Measurements from ENCODE around the gene CACNA1C. TPM values are rescaled to one million over a fixed set of nuclear protein-coding genes. Genes with fewer than 3 reads are reported as not detected.

The CACNA1C gene
- total RNA-seq, 2 donors from 2014 or later: 0.86 to 6.3 TPM

DNA sequence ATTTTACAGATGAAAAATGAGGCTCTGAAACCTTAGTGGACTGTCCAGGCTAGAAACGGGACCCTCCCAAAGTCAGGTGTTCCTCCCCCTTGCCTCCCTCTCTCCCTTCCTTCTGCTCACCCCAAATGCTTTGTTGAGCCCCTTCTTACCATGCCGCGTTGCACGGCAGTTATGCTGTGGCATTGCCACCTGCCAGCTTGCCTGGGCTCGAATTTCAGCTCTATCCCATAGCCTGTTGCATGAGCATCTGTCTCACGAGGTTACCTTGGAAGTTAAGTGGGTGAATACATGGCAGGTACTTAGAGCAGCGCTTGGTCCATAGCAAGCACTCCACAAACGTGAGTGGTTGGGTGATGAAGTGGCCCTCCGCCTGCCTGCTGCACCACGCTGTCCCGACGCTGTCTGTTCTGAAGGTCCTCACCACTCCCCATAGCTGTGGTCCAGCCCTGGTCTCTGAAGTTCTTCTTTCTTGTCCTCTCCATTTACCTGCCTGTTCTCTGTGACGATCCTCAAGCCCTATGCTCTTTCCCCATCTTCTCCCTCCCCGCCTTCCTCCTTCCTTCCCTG is 269.9 kb downstream of the CACNA1C start:
- Mint-ChIP-seq H3K4me1 (peaks cover 14% of the 10 kb centered on the region), H3K36me3 (ENCODE audit: low read depth) (no peaks in the 10 kb centered on the region), H3K4me3 (no peak overlapping the region), H3K27me3 (ENCODE audit: insufficient read depth) (peaks cover 10% of the 10 kb centered on the region), H3K9me3 (no peaks in the 10 kb centered on the region), H3K27ac (no peak overlapping the region)
- H3K4me3 ChIP-seq (ENCODE audit: low read length): no peak overlapping the region
- H3K9ac ChIP-seq (ENCODE audit: extremely low read depth, low read length, poor library complexity, severe bottlenecking): no peak overlapping the region
- H3K36me3 ChIP-seq (ENCODE audit: control insufficient read depth, insufficient read depth, low read length): no peaks in the 10 kb centered on the region
- no peak for DNase-seq
- no peaks in the 10 kb centered on the region for H3K9me3 ChIP-seq (ENCODE audit: control insufficient read depth, low read length)
- TF ChIP-seq, protein P1, sequence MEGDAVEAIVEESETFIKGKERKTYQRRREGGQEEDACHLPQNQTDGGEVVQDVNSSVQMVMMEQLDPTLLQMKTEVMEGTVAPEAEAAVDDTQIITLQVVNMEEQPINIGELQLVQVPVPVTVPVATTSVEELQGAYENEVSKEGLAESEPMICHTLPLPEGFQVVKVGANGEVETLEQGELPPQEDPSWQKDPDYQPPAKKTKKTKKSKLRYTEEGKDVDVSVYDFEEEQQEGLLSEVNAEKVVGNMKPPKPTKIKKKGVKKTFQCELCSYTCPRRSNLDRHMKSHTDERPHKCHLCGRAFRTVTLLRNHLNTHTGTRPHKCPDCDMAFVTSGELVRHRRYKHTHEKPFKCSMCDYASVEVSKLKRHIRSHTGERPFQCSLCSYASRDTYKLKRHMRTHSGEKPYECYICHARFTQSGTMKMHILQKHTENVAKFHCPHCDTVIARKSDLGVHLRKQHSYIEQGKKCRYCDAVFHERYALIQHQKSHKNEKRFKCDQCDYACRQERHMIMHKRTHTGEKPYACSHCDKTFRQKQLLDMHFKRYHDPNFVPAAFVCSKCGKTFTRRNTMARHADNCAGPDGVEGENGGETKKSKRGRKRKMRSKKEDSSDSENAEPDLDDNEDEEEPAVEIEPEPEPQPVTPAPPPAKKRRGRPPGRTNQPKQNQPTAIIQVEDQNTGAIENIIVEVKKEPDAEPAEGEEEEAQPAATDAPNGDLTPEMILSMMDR (conservative IDR thresholded peaks at IDR 0.05): no peak
- no peaks in the 10 kb centered on the region for H3K27me3 ChIP-seq (ENCODE audit: control insufficient read depth, insufficient read depth, low read length, poor library complexity, severe bottlenecking)
- no peak overlapping the region for H3K27ac ChIP-seq (ENCODE audit: low read depth, low read length)
- WGBS, 2 experiments (ENCODE audit: insufficient coverage in 1 of 2, insufficient read length in 1 of 2): 88 to 91% methylated on average over 9 to 14 of the region's 14 CpGs
- no peaks in the 10 kb centered on the region for H3K4me1 ChIP-seq (ENCODE audit: control insufficient read depth, insufficient read depth, low read length)

DNA sequence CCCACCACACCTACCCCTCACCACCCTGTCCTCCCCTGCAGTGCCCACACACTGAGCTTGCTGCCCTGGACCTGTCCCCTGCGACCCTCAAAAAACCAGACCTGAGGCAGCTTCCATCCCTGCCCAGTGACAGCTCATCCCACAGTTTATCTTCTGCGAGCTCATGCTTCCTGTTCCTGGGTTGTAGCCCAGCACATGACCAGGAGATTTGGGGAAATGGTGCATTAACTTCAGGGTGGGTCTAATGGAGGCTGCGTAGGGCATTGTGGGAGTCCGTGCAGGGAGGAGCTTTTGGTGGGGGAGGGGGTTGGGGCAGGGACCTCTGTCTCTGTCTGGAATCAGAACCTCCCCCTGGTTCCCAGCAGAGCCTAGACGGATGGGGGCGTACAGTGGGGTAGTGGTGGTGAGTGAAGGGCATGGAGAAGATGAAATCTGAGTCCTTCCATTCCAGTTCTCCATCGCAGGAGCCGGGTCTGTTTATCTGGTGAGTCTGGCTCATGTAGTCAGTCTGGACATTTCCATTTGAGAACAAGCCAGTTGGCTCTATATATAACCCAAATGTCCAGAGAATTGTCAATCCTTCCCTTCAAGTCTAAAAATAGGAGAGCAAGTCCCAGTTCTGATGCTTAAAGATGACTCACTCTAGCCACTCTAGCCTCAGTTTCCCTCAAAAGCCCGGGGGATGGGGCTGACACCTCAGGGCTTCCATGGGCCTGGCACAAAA is 270.9 kb downstream of the CACNA1C start:
- Mint-ChIP-seq H3K36me3 (ENCODE audit: low read depth) (no peaks in the 10 kb centered on the region), H3K4me1 (peaks cover 14% of the 10 kb centered on the region), H3K4me3 (no peak overlapping the region), H3K27ac (no peak overlapping the region), H3K27me3 (ENCODE audit: insufficient read depth) (peaks cover 10% of the 10 kb centered on the region), H3K9me3 (no peaks in the 10 kb centered on the region)
- Histone ChIP-seq H3K27me3 (ENCODE audit: control insufficient read depth, insufficient read depth, low read length, poor library complexity, severe bottlenecking) (no peaks in the 10 kb centered on the region), H3K9ac (ENCODE audit: extremely low read depth, low read length, poor library complexity, severe bottlenecking) (no peak overlapping the region), H3K4me1 (ENCODE audit: control insufficient read depth, insufficient read depth, low read length) (no peaks in the 10 kb centered on the region), H3K9me3 (ENCODE audit: control insufficient read depth, low read length) (no peaks in the 10 kb centered on the region), H3K36me3 (ENCODE audit: control insufficient read depth, insufficient read depth, low read length) (no peaks in the 10 kb centered on the region), H3K27ac (ENCODE audit: low read depth, low read length) (no peak overlapping the region), H3K4me3 (ENCODE audit: low read length) (no peak overlapping the region)
- no peak for DNase-seq
- TF ChIP-seq, protein P1 (conservative IDR thresholded peaks at IDR 0.05): no peak
- WGBS, 2 experiments (ENCODE audit: insufficient coverage in 1 of 2, insufficient read length in 1 of 2): 86 to 97% methylated on average over 5 to 9 of the region's 9 CpGs

DNA sequence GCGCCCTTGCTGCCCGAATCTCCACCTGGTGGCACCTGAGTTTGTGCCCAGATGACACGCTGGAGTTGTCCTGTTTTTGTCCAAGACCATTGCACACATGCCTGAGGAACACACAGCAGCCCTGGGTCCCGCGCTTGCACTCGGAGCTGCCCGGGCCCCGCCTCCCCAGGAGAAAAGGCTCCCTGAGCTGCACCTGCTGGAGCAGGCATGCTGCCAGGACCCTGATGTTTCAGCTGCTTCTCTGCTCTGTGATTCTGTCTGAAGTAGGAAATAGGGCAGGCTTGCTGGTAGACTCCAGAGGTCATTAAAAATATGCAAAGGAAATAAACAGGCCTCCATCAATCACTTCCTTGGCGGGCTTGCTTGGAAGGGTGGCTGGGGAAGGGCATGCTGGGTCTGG is 271.6 kb downstream of the CACNA1C start:
- H3K36me3 Mint-ChIP-seq (ENCODE audit: low read depth): no peaks in the 10 kb centered on the region
- H3K9me3 Mint-ChIP-seq: no peaks in the 10 kb centered on the region
- no peak overlapping the region for H3K9ac ChIP-seq (ENCODE audit: extremely low read depth, low read length, poor library complexity, severe bottlenecking)
- no peak overlapping the region for H3K4me3 ChIP-seq (ENCODE audit: low read length)
- H3K4me1 ChIP-seq (ENCODE audit: control insufficient read depth, insufficient read depth, low read length): peaks cover 3% of the 10 kb centered on the region
- no peaks in the 10 kb centered on the region for H3K36me3 ChIP-seq (ENCODE audit: control insufficient read depth, insufficient read depth, low read length)
- H3K4me3 Mint-ChIP-seq: no peak overlapping the region
- no peak overlapping the region for H3K27ac Mint-ChIP-seq
- WGBS, 2 experiments (ENCODE audit: insufficient coverage in 1 of 2, insufficient read length in 1 of 2): 90 to 93% methylated on average over 7 to 9 of the region's 9 CpGs
- TF ChIP-seq, protein P1 (conservative IDR thresholded peaks at IDR 0.05): no peak
- H3K9me3 ChIP-seq (ENCODE audit: control insufficient read depth, low read length): no peaks in the 10 kb centered on the region
- H3K4me1 Mint-ChIP-seq: peaks cover 21% of the 10 kb centered on the region
- no peak overlapping the region for H3K27ac ChIP-seq (ENCODE audit: low read depth, low read length)
- DNase-seq: no peak
- H3K27me3 ChIP-seq (ENCODE audit: control insufficient read depth, insufficient read depth, low read length, poor library complexity, severe bottlenecking): no peaks in the 10 kb centered on the region
- H3K27me3 Mint-ChIP-seq (ENCODE audit: insufficient read depth): peaks cover 10% of the 10 kb centered on the region

Data from endodermal cell (in vitro differentiated cells).